Neural crest cell (in vitro differentiated cells): Measurements from ENCODE around the gene FBXL12. TPM values are rescaled to one million over a fixed set of nuclear protein-coding genes. Genes with fewer than 3 reads are reported as not detected.
"Not testable (repeated sequence)": the region's sequence is repeated elsewhere in the genome, so short reads cannot be mapped to it uniquely, and the experiment has no call there.

Experiments
- DNase-seq: peaks from one replicate; pipeline ENCODE4 v3.0.0; 2021; ENCODE audit warnings: low read depth, mixed read lengths, low spot score
- H3K27ac Mint-ChIP-seq: one replicate; pipeline ENCODE4 v1.8.0; 2021; ENCODE audit warnings: mild to moderate bottlenecking, mixed read lengths; ENCODE audit not compliant: unreplicated experiment
- H3K27me3 Mint-ChIP-seq: 2 replicates; pipeline ENCODE4 v1.8.0; 2021; ENCODE audit warnings: low read depth, mild to moderate bottlenecking, mixed read lengths
- H3K36me3 Mint-ChIP-seq: 2 replicates; pipeline ENCODE4 v1.8.0; 2021; ENCODE audit warnings: low read depth, mild to moderate bottlenecking, mixed read lengths
- H3K4me1 Mint-ChIP-seq: 2 replicates; pipeline ENCODE4 v1.8.0; 2021; ENCODE audit warnings: mixed read lengths
- H3K4me3 Mint-ChIP-seq: one replicate; pipeline ENCODE4 v1.8.0; 2021; ENCODE audit warnings: mild to moderate bottlenecking, mixed read lengths
- H3K9me3 Mint-ChIP-seq: 2 replicates; pipeline ENCODE4 v1.8.0; 2021; ENCODE audit warnings: mixed read lengths
- CTCF ChIP-seq: fragments of 200-600 bp; sonication (generic); conservative IDR thresholded peaks from 2 replicates; pipeline ENCODE4 v1.5.0; 2021; ENCODE audit warnings: antibody characterized with exemption, mild to moderate bottlenecking
- total RNA-seq: library from RNA; stranded (reverse); gene quantifications from 2 replicates; pipeline ENCODE4 v1.2.1, GENCODE V29; 2021

The FBXL12 gene
- total RNA-seq, 1 donor from 2014 or later, result 33.1 TPM

DNA sequence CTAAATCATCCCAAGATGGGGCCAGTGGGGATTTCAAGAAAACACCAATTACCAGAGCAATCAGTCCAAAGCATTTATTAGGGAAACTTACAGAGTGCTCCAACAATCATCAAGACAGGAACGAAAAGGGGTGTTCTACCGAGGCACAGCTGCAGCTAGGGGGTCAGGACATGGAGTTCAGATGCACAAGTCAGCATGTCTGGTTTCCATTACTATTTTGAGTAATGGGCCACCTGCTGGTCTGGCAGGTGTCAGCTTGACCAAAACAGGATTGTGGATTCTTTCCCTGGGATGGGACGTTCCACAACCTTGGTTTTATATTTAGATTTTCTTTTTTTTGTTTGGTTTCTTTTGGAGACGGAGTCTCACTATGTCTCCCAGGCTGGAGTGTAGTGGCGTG is 4.9 kb upstream of the FBXL12 start:
- Mint-ChIP-seq H3K27ac (no peak overlapping the region), H3K9me3 (no peaks in the 10 kb centered on the region), H3K36me3 (no peaks in the 10 kb centered on the region), H3K27me3 (no peaks in the 10 kb centered on the region), H3K4me3 (peak overlapping the region; percentile 62), H3K4me1 (peaks cover 33% of the 10 kb centered on the region)
- no peak for DNase-seq
- TF ChIP-seq CTCF, result no peak

GRCh38 chr19:9820034-9820433 is 1.2 kb upstream of the FBXL12 start:
- not testable (repeated sequence) for H3K9me3 Mint-ChIP-seq, DNase-seq, H3K27me3 Mint-ChIP-seq, H3K27ac Mint-ChIP-seq
- Mint-ChIP-seq H3K36me3 (peaks cover 15% of the 10 kb centered on the region), H3K4me1 (peaks cover 30% of the 10 kb centered on the region), H3K4me3 (peak overlapping the region; percentile 96)

GRCh38 chr19:9819596-9819909 is 674 bp upstream of the FBXL12 start:
- peaks cover 19% of the 10 kb centered on the region for H3K36me3 Mint-ChIP-seq

DNA sequence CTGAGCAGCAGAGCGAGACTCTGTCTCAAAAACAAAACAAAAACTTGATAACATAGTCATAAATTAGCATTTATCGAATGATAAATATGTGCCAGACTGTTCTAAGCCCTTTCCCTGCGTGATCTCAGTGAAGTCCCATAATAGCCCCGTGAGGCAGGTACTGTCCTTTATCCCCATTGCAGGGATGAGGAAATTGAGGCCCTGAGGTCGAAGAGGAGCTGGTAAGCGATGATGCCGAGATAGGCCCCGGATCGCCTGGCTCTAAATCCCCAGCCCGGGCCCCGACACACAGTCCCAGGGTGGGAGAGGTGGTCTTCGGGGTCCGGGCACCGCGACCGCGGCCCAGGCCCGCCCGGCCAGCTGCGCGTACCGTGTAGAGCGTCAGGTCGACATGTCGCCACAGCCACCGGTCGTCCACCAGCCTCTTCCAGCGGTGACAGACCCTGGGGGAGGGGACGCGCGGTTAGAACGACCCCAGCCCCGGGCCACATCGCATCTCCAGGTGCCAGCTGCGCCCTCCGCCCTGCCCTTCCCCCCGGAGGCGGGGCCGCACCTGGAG is 625 bp downstream of the FBXL12 start:
- no peaks in the 10 kb centered on the region for H3K27me3 Mint-ChIP-seq
- peaks cover 5% of the 10 kb centered on the region for H3K9me3 Mint-ChIP-seq
- peaks cover 30% of the 10 kb centered on the region for H3K4me1 Mint-ChIP-seq
- peaks cover 22% of the 10 kb centered on the region for H3K36me3 Mint-ChIP-seq
- peak overlapping the region; percentile 89 for H3K27ac Mint-ChIP-seq
- no peak for DNase-seq
- peak overlapping the region; percentile 96 for H3K4me3 Mint-ChIP-seq
- TF ChIP-seq CTCF, result no peak

More at GRCh38 chr19:9819596-9819909, 674 bp upstream of the FBXL12 start:
- Mint-ChIP-seq H3K9me3 (peaks cover 5% of the 10 kb centered on the region), H3K4me1 (peaks cover 30% of the 10 kb centered on the region), H3K27me3 (no peaks in the 10 kb centered on the region), H3K27ac (peak overlapping the region; percentile 68), H3K4me3 (peak overlapping the region; percentile 96)
- TF ChIP-seq CTCF, result no peak
- DNase-seq, result no peak

GRCh38 chr19:9811139-9811538 is 7.7 kb downstream of the FBXL12 start:
- H3K27ac Mint-ChIP-seq, result no peak overlapping the region
- no peak overlapping the region for H3K4me3 Mint-ChIP-seq
- no peaks in the 10 kb centered on the region for H3K27me3 Mint-ChIP-seq
- H3K36me3 Mint-ChIP-seq, result peaks cover 16% of the 10 kb centered on the region
- no peak for DNase-seq
- H3K4me1 Mint-ChIP-seq, result no peaks in the 10 kb centered on the region
- no peak for TF ChIP-seq CTCF
- H3K9me3 Mint-ChIP-seq, result no peaks in the 10 kb centered on the region

DNA sequence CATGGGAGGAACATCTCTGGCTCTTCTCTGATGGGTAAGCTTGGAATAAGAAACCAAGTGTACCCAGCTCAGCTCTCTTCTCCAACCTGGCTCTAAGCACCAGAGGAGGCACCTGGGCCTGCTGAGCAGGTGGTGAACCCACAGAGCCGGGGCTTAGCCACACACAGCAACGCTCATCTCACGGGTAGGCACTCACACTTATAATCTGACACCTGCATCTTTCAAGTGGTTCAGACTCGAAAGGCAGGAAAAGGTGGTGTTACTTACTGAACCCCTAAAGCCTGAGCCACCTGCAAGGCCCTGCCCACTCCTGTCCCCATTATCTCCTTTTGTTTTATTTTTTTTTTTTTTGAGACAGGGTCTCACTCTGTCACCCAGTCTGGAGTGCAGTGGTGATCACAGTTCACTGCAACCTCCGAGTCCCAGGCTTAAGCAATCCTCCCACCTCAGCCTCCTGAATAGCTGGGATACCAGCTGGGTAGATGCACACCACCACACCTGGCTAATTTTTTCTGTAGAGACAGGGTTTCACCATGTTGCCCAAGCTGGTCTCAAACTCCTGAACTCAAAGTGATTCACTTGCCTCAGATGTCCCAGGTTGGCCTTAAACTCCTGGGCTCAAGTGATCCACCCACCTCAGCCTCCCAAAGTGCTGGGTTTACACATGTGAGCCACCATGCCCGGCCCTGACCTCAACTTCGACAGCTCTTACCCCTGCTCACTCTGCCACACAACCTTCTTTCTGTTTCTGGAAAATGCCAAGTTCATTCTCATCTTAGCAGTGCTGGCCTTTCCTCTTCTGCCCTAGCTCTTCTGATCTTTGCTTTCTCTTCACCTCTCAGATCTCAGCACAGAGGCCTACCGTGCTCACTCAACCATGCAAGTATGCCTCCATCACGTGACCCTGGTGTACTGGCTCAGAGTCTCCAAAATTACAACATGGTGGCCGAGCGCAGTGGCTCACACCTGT is 9.7 kb downstream of the FBXL12 start:
- Mint-ChIP-seq H3K4me1 (no peaks in the 10 kb centered on the region), H3K9me3 (no peaks in the 10 kb centered on the region), H3K4me3 (no peak overlapping the region), H3K27me3 (no peaks in the 10 kb centered on the region), H3K36me3 (peaks cover 7% of the 10 kb centered on the region), H3K27ac (no peak overlapping the region)
- TF ChIP-seq CTCF, result no peak
- no peak for DNase-seq
